GM12878 (cell line): ENCODE results near the gene PLB1. TPM values are rescaled to one million over a fixed set of nuclear protein-coding genes. Genes with fewer than 3 reads are reported as not detected.

Experiments
- E2F8 ChIP-seq: fragments of 450-650 bp; IDR thresholded peaks from 2 replicates; pipeline ENCODE4 v1.6.1; 2018; ENCODE audit warnings: mild to moderate bottlenecking, low read depth, moderate library complexity; ENCODE audit not compliant: partially characterized antibody
- E4F1 ChIP-seq: fragments of 450-650 bp; IDR thresholded peaks from 2 replicates; pipeline ENCODE4 v1.6.1; 2018; ENCODE audit warnings: borderline replicate concordance, mild to moderate bottlenecking; ENCODE audit not compliant: partially characterized antibody
- GABPA ChIP-seq: IDR thresholded peaks from 2 replicates; pipeline ENCODE4 v1.6.1; 2014; ENCODE audit warnings: antibody characterized with exemption, low read depth, mild to moderate bottlenecking, inconsistent platforms
- KAT2A ChIP-seq: conservative IDR thresholded peaks from 2 replicates; pipeline ENCODE4 v1.6.1; 2011; ENCODE audit warnings: low read depth, low read length; ENCODE audit not compliant: control insufficient read depth
- KLF5 ChIP-seq: fragments of 450-650 bp; IDR thresholded peaks from 2 replicates; pipeline ENCODE4 v1.6.1; 2014; ENCODE audit warnings: mild to moderate bottlenecking; ENCODE audit not compliant: partially characterized antibody
- MAX ChIP-seq: IDR thresholded peaks from 2 replicates; pipeline ENCODE4 v1.6.1; 2012; ENCODE audit warnings: low read depth, low read length, improper control_type of control experiment
- MYB ChIP-seq: fragments of 150-350 bp; IDR thresholded peaks from 2 replicates; pipeline ENCODE4 v1.6.1; 2014; ENCODE audit warnings: mild to moderate bottlenecking, low read depth, low read length, borderline replicate concordance
- polyA plus RNA-seq, 11 experiments: library from polyadenylated mRNA; depleted of rRNA in 4 of 11; unstranded in 6 of 11; stranded (reverse) in 5 of 11; fragments of >200 nt; fragmentation: Nextera tagmentation in 4 of 11; fragmentation: Illumina TruSeq in 1 of 11; extraction: Ambion mirVana in 4 of 11; extraction: Trizol in 1 of 11; gene quantifications; 1 replicate in 1 of 11; 2 replicates in 10 of 11; pipeline versions ENCODE4 v1.2.1 to v1.2.3, GENCODE V29; 2011 to 2016; ENCODE audit warnings: inconsistent platforms in 2 of 11, missing spikeins in 2 of 11, low read depth in 1 of 11
- total RNA-seq, 4 experiments: library from RNA; depleted of rRNA in 3 of 4; stranded (reverse); fragments of >200 nt in 3 of 4; fragmentation: Illumina TruSeq in 1 of 4; extraction: Trizol in 1 of 4; gene quantifications; 2 replicates each; pipeline versions ENCODE4 v1.2.1 to v1.2.3, GENCODE V29; 2013 to 2021

The PLB1 gene
- total and polyA plus RNA-seq, 10 of the 15 experiments (the other 5 are each of a cell fraction or from before 2014, with no cell fraction given), result 0.03 to 0.49 (median 0.28) TPM

- TF ChIP-seq E2F8 (no peak), GABPA (no peak), MYB (no peak), KAT2A (no peak), KLF5 (no peak), MAX (no peak), E4F1 (no peak)
These were observed 183.1 kb downstream of the PLB1 start (continued) for GRCh38 chr2:28678944-28679343.
